ENCODE data around the gene SIGLEC6.

GRCh38 chr19:51549533-51550324, 18.3 kb upstream of the SIGLEC6 start:
- TF ChIP-seq CTCF (IDR thresholded peaks at IDR 0.05): no peak
- TF ChIP-seq ZFX (IDR thresholded peaks at IDR 0.05; ENCODE audit: borderline replicate concordance): no peak
